Caco-2 (cell line): ENCODE results near the gene UAP1. TPM values are rescaled to one million over a fixed set of nuclear protein-coding genes. Genes with fewer than 3 reads are reported as not detected.

Experiments used
- BruUV-seq: library from RNA; stranded (reverse); fragments of 400-500 nt; replicated peaks from 2 replicates; lab custom pipeline; 2021; lab: Mats Ljungman, UMichigan
- CTCF ChIA-PET: fragments of 300-600 bp; sonication (Branson Sonifier 250); formaldehyde crosslinking; loops from one replicate; lab custom pipeline; 2022; ENCODE audit warnings: antibody characterized with exemption; lab: Charles Lee
- POLR2A ChIA-PET: fragments of 300-600 bp; sonication (Branson Sonifier 250); formaldehyde crosslinking; loops from one replicate; lab custom pipeline; 2022; ENCODE audit warnings: antibody characterized with exemption; lab: Charles Lee
- DNase-seq, 2 experiments: peaks; one replicate each; pipeline versions ENCODE4 v3.0.0 to v3.0.0-alpha.2; 2020 to 2022
- H3K27me3 ChIP-seq: replicated peaks from 2 replicates; pipeline ENCODE4 v1.6.0; 2011; ENCODE audit warnings: low read length; ENCODE audit not compliant: control insufficient read depth, insufficient read depth
- H3K36me3 ChIP-seq: 2 replicates; pipeline ENCODE4 v1.5.1; 2011; ENCODE audit warnings: low read length; ENCODE audit not compliant: control insufficient read depth, insufficient read depth
- H3K4me1 ChIP-seq: fragments of 250-450 bp; sonication (Bioruptor Pico); 2 replicates; pipeline ENCODE4 v1.5.1; 2020; ENCODE audit warnings: mild to moderate bottlenecking
- H3K4me3 ChIP-seq: 2 replicates; pipeline ENCODE4 v1.5.1; 2011; ENCODE audit warnings: low read depth, mild to moderate bottlenecking, control low read depth, low read length
- H3K9me3 ChIP-seq: fragments of 250-450 bp; sonication (Bioruptor Pico); 2 replicates; pipeline ENCODE4 v1.5.1; 2020; ENCODE audit warnings: mild to moderate bottlenecking, moderate library complexity
- H3K27ac Mint-ChIP-seq: one replicate; pipeline ENCODE4 v1.8.0; 2022; ENCODE audit warnings: mixed read lengths; ENCODE audit not compliant: unreplicated experiment
- H3K27me3 Mint-ChIP-seq: one replicate; pipeline ENCODE4 v1.8.0; 2022; ENCODE audit warnings: mixed read lengths; ENCODE audit not compliant: insufficient read depth, unreplicated experiment
- H3K36me3 Mint-ChIP-seq: one replicate; pipeline ENCODE4 v1.8.0; 2022; ENCODE audit warnings: mild to moderate bottlenecking, mixed read lengths; ENCODE audit not compliant: insufficient read depth, unreplicated experiment
- H3K4me1 Mint-ChIP-seq: one replicate; pipeline ENCODE4 v1.8.0; 2022; ENCODE audit warnings: low read depth, mixed read lengths; ENCODE audit not compliant: unreplicated experiment
- H3K4me3 Mint-ChIP-seq: one replicate; pipeline ENCODE4 v1.8.0; 2022; ENCODE audit warnings: mild to moderate bottlenecking, moderate library complexity, mixed read lengths; ENCODE audit not compliant: unreplicated experiment
- H3K9me3 Mint-ChIP-seq: one replicate; pipeline ENCODE4 v1.8.0; 2022; ENCODE audit warnings: mixed read lengths; ENCODE audit not compliant: unreplicated experiment
- CTCF ChIP-seq, 2 experiments: fragments of 200-600 bp in 1 of 2; IDR thresholded peaks; 1 replicate in 1 of 2; 2 replicates in 1 of 2; pipeline versions ENCODE4 v1.5.1 to v1.8.0; 2011 to 2022; ENCODE audit warnings: antibody characterized with exemption in 1 of 2, control low read depth in 1 of 2, inconsistent platforms in 1 of 2, low read depth in 1 of 2, low read length in 1 of 2, mild to moderate bottlenecking in 1 of 2, moderate library complexity in 1 of 2; ENCODE audit not compliant: insufficient read depth in 1 of 2, severe bottlenecking in 1 of 2, unreplicated experiment in 1 of 2
- intact Hi-C: fragments of 100-400 bp; cut with micrococcal nuclease; formaldehyde crosslinking; loops from one replicate; pipeline ENCODE4 v1.10.0; 2022; ENCODE audit not compliant: unreplicated experiment
- total RNA-seq: library from RNA; stranded (reverse); gene quantifications from 2 replicates; pipeline ENCODE4 v1.2.3, GENCODE V29; 2022

UAP1 gene
- total RNA-seq, 1 experiment from 2014 or later: 39.8 TPM

GRCh38 chr1:162639718-162640117 lies 78.2 kb downstream of the UAP1 start:
- ChIA-PET CTCF (interaction anchor here (0.7 kb wide), 1 partner anchor 327 kb away, joined by 4 read pairs; no protein-coding TSS in a partner anchor), POLR2A (no interaction called here)
- no peaks in the 10 kb centered on the region; the same call in 1 of the 2 replicates for H3K9me3 ChIP-seq
- H3K27me3 ChIP-seq: no peaks in the 10 kb centered on the region
- no peaks in the 10 kb centered on the region for H3K4me1 ChIP-seq
- H3K4me1 Mint-ChIP-seq: no peaks in the 10 kb centered on the region
- H3K4me3 Mint-ChIP-seq: no peak overlapping the region
- BruUV-seq: no TSS peak
- no peaks in the 10 kb centered on the region for H3K36me3 ChIP-seq
- H3K36me3 Mint-ChIP-seq: no peaks in the 10 kb centered on the region
- H3K27ac Mint-ChIP-seq: no peak overlapping the region
- DNase-seq: no peak
- intact Hi-C loops: no loop called here
- no peak overlapping the region for H3K4me3 ChIP-seq
- TF ChIP-seq CTCF (IDR thresholded peaks at IDR 0.05; ENCODE audit: insufficient read depth in 1 of 2, low read depth in 1 of 2, low read length in 1 of 2, severe bottlenecking in 1 of 2, unreplicated experiment in 1 of 2): no peak
- no peaks in the 10 kb centered on the region for H3K9me3 Mint-ChIP-seq
- peaks cover 3% of the 10 kb centered on the region for H3K27me3 Mint-ChIP-seq

- POLR2A ChIA-PET: no interaction called here
Measured at GRCh38 chr1:162641114-162641513, 79.6 kb downstream of the UAP1 start.

GRCh38 chr1:162644986-162645314 lies 83.4 kb downstream of the UAP1 start:
- BruUV-seq: no TSS peak
- H3K9me3 ChIP-seq: no peaks in the 10 kb centered on the region; the same call in 1 of the 2 replicates
- no peak overlapping the region for H3K4me3 ChIP-seq
- ChIA-PET POLR2A (no interaction called here), CTCF (no interaction called here)
- H3K4me3 Mint-ChIP-seq: no peak overlapping the region
- no peaks in the 10 kb centered on the region for H3K4me1 ChIP-seq
- no peaks in the 10 kb centered on the region for H3K4me1 Mint-ChIP-seq
- TF ChIP-seq CTCF (IDR thresholded peaks at IDR 0.05; ENCODE audit: insufficient read depth in 1 of 2, low read depth in 1 of 2, low read length in 1 of 2, severe bottlenecking in 1 of 2, unreplicated experiment in 1 of 2): no peak
- no peak overlapping the region for H3K27ac Mint-ChIP-seq
- no peaks in the 10 kb centered on the region; the same call in 1 of the 2 replicates for H3K27me3 ChIP-seq
- H3K36me3 Mint-ChIP-seq: no peaks in the 10 kb centered on the region
- no peaks in the 10 kb centered on the region for H3K36me3 ChIP-seq
- no peak for DNase-seq
- intact Hi-C loops: no loop called here
- H3K9me3 Mint-ChIP-seq: no peaks in the 10 kb centered on the region
- H3K27me3 Mint-ChIP-seq: peaks cover 8% of the 10 kb centered on the region

More at GRCh38 chr1:162641114-162641513, 79.6 kb downstream of the UAP1 start:
- H3K27ac Mint-ChIP-seq: no peak overlapping the region
- intact Hi-C loops: no loop called here
- no peaks in the 10 kb centered on the region for H3K9me3 Mint-ChIP-seq
- no peaks in the 10 kb centered on the region; the same call in 1 of the 2 replicates for H3K9me3 ChIP-seq
- no TSS peak for BruUV-seq
- no peak for TF ChIP-seq CTCF (IDR thresholded peaks at IDR 0.05; ENCODE audit: insufficient read depth in 1 of 2, low read depth in 1 of 2, low read length in 1 of 2, severe bottlenecking in 1 of 2, unreplicated experiment in 1 of 2)
- no peaks in the 10 kb centered on the region for H3K4me1 ChIP-seq
- H3K4me3 Mint-ChIP-seq: no peak overlapping the region
- no peaks in the 10 kb centered on the region for H3K27me3 ChIP-seq
- peaks cover 3% of the 10 kb centered on the region for H3K27me3 Mint-ChIP-seq
- no peaks in the 10 kb centered on the region for H3K4me1 Mint-ChIP-seq
- no peak overlapping the region for H3K4me3 ChIP-seq
- DNase-seq: no peak
- CTCF ChIA-PET: no interaction called here
- no peaks in the 10 kb centered on the region for H3K36me3 ChIP-seq
- H3K36me3 Mint-ChIP-seq: no peaks in the 10 kb centered on the region
